Measurements from ENCODE around the gene FIBP.

The FIBP gene

GRCh38 chr11:65860278-65861164 is 27.8 kb downstream of the FIBP start, which contains the start of gene MUS81:
TSS of gene MUS81 (plus strand) at chr11:65860433. CDS start at chr11:65860754, 321 bp downstream.
- DNase-seq (ENCODE audit: low read depth in 2 of 2), result peak; percentile 90 to 95

GRCh38 chr11:65859812-65860277 is 28.4 kb downstream of the FIBP start:
- DNase-seq (ENCODE audit: low read depth in 2 of 2), result peak in 1 of 2 experiments; percentile 37

- DNase-seq (ENCODE audit: low read depth in 2 of 2), result peak; percentile 93 to 98
These were observed 29.0 kb downstream of the FIBP start for GRCh38 chr11:65859095-65859811.

- no peak for DNase-seq (ENCODE audit: low read depth in 2 of 2)
These were observed 29.6 kb downstream of the FIBP start for GRCh38 chr11:65858681-65859087.

GRCh38 chr11:65857853-65858680 is 30.2 kb downstream of the FIBP start, which contains the start of gene CFL1:
TSS of gene CFL1 (minus strand) at chr11:65858180. CDS start at chr11:65858099, 81 bp downstream.
- peak; percentile 94 to 95 for DNase-seq (ENCODE audit: low read depth in 2 of 2)

GRCh38 chr11:65857500-65857852 is 30.8 kb downstream of the FIBP start:
- DNase-seq (ENCODE audit: low read depth in 2 of 2), result peak in 1 of 2 experiments; percentile 43

- peak; percentile 55 to 79 for DNase-seq (ENCODE audit: low read depth in 2 of 2)
These were observed 31.4 kb downstream of the FIBP start for GRCh38 chr11:65856689-65857499.

- no peak for DNase-seq (ENCODE audit: low read depth in 2 of 2)
These were observed 32.3 kb downstream of the FIBP start for GRCh38 chr11:65855927-65856363.

GRCh38 chr11:65854852-65855837 is 33.1 kb downstream of the FIBP start:
- DNase-seq (ENCODE audit: low read depth in 2 of 2), result no peak

GRCh38 chr11:65854161-65854592 is 34.1 kb downstream of the FIBP start:
- DNase-seq (ENCODE audit: low read depth in 2 of 2), result no peak

GRCh38 chr11:65853246-65853979 is 34.9 kb downstream of the FIBP start:
- DNase-seq (ENCODE audit: low read depth in 2 of 2), result no peak

GRCh38 chr11:65852508-65853245 is 35.6 kb downstream of the FIBP start:
- no peak for DNase-seq (ENCODE audit: low read depth in 2 of 2)

- DNase-seq (ENCODE audit: low read depth in 2 of 2), result no peak
These were observed 36.3 kb downstream of the FIBP start for GRCh38 chr11:65851811-65852507.

GRCh38 chr11:65851083-65851579 is 37.1 kb downstream of the FIBP start:
- no peak for DNase-seq (ENCODE audit: low read depth in 2 of 2)

GRCh38 chr11:65850217-65851082 is 37.8 kb downstream of the FIBP start:
- no peak for DNase-seq (ENCODE audit: low read depth in 2 of 2)

- DNase-seq (ENCODE audit: low read depth in 2 of 2), result no peak
These were observed 38.5 kb downstream of the FIBP start for GRCh38 chr11:65849771-65850216.
